Ishikawa (cell line): Measurements from ENCODE around the gene MYH14.

Experiments
- CEBPB ChIP-seq: IDR thresholded peaks from 2 replicates; pipeline ENCODE4 v1.6.1; 2012
- CREB1 ChIP-seq: IDR thresholded peaks from 2 replicates; pipeline ENCODE4 v1.6.1; 2012; ENCODE audit warnings: low read depth
- EGR1 ChIP-seq: IDR thresholded peaks from 2 replicates; pipeline ENCODE4 v1.6.1; 2012
- EP300 ChIP-seq: IDR thresholded peaks from 2 replicates; pipeline ENCODE4 v1.6.1; 2012; ENCODE audit warnings: borderline replicate concordance
- FOXM1 ChIP-seq: IDR thresholded peaks from 2 replicates; pipeline ENCODE4 v1.6.1; 2012; ENCODE audit warnings: low read depth, borderline replicate concordance
- MAX ChIP-seq: IDR thresholded peaks from 2 replicates; pipeline ENCODE4 v1.6.1; 2012
- NFIC ChIP-seq: IDR thresholded peaks from 2 replicates; pipeline ENCODE4 v1.6.1; 2012
- RAD21 ChIP-seq: IDR thresholded peaks from 2 replicates; pipeline ENCODE4 v1.6.1; 2012; ENCODE audit warnings: low read depth
- REST ChIP-seq: IDR thresholded peaks from 2 replicates; pipeline ENCODE4 v1.6.1; 2012; ENCODE audit warnings: low read depth, mild to moderate bottlenecking
- TAF1 ChIP-seq: IDR thresholded peaks from 2 replicates; pipeline ENCODE4 v1.6.1; 2012; ENCODE audit warnings: low read depth, mild to moderate bottlenecking
- TCF12 ChIP-seq: IDR thresholded peaks from 2 replicates; pipeline ENCODE4 v1.6.1; 2012; ENCODE audit warnings: low read depth
- TEAD4 ChIP-seq: IDR thresholded peaks from 2 replicates; pipeline ENCODE4 v1.6.1; 2012
- USF1 ChIP-seq: IDR thresholded peaks from 2 replicates; pipeline ENCODE4 v1.6.1; 2012
- YY1 ChIP-seq: IDR thresholded peaks from 2 replicates; pipeline ENCODE4 v1.6.1; 2012; ENCODE audit warnings: low read depth
- ZBTB7A ChIP-seq: IDR thresholded peaks from 2 replicates; pipeline ENCODE4 v1.6.1; 2012; ENCODE audit warnings: low read depth

Gene MYH14

GRCh38 chr19:50341091-50341564 is 137.7 kb downstream of the MYH14 start:
- TF ChIP-seq EP300 = no peak
- TF ChIP-seq NFIC = no peak

- no peak for TF ChIP-seq FOXM1
- TF ChIP-seq CREB1 = no peak
- TF ChIP-seq USF1 = no peak
- no peak for TF ChIP-seq REST
- no peak for TF ChIP-seq NFIC
- TF ChIP-seq TEAD4 = no peak
- TF ChIP-seq ZBTB7A = no peak
- TF ChIP-seq MAX = no peak
- TF ChIP-seq TAF1 = no peak
- TF ChIP-seq EGR1 = no peak
- TF ChIP-seq YY1 = no peak
- TF ChIP-seq TCF12 = no peak
- no peak for TF ChIP-seq EP300
- TF ChIP-seq RAD21 = no peak
- no peak for TF ChIP-seq CEBPB
Observed at GRCh38 chr19:50344661-50345318, 141.4 kb downstream of the MYH14 start.

- no peak for TF ChIP-seq FOXM1
- no peak for TF ChIP-seq EGR1
- no peak for TF ChIP-seq RAD21
- TF ChIP-seq EP300 = no peak
- no peak for TF ChIP-seq TAF1
- no peak for TF ChIP-seq USF1
- no peak for TF ChIP-seq TEAD4
- TF ChIP-seq ZBTB7A = no peak
- no peak for TF ChIP-seq TCF12
- no peak for TF ChIP-seq YY1
- TF ChIP-seq CEBPB = no peak
- no peak for TF ChIP-seq NFIC
- TF ChIP-seq REST = no peak
- no peak for TF ChIP-seq CREB1
- no peak for TF ChIP-seq MAX
Observed at GRCh38 chr19:50349277-50350057, 146.0 kb downstream of the MYH14 start.

- TF ChIP-seq ZBTB7A (no peak), REST (no peak), EGR1 (no peak), YY1 (no peak), TAF1 (no peak), NFIC (no peak), TEAD4 (no peak), CEBPB (no peak), USF1 (no peak), MAX (no peak), TCF12 (no peak), FOXM1 (no peak), CREB1 (no peak), EP300 (no peak), RAD21 (no peak)
Observed at GRCh38 chr19:50352242-50352641, 148.8 kb downstream of the MYH14 start.
